Raji (cell line): ENCODE measurements around the gene SDCCAG8.

Source experiments
- POLR2A ChIP-seq: IDR thresholded peaks from 2 replicates; pipeline ENCODE4 v1.6.1; 2011; ENCODE audit warnings: low read depth, low read length, control low read depth; ENCODE audit not compliant: insufficient read depth

Gene SDCCAG8

GRCh38 chr1:243255791-243256512, at the start of gene SDCCAG8:
Gene SDCCAG8, plus strand, starts transcription at chr1:243256041. Its CDS starts 133 bp downstream, at chr1:243256174.
- TF ChIP-seq POLR2A: peak; percentile 86

- no peak for TF ChIP-seq POLR2A
Observed at GRCh38 chr1:243213045-243213787, 42.6 kb upstream of the SDCCAG8 start.

GRCh38 chr1:243216741-243217140, 39.1 kb upstream of the SDCCAG8 start:
- no peak for TF ChIP-seq POLR2A

DNA sequence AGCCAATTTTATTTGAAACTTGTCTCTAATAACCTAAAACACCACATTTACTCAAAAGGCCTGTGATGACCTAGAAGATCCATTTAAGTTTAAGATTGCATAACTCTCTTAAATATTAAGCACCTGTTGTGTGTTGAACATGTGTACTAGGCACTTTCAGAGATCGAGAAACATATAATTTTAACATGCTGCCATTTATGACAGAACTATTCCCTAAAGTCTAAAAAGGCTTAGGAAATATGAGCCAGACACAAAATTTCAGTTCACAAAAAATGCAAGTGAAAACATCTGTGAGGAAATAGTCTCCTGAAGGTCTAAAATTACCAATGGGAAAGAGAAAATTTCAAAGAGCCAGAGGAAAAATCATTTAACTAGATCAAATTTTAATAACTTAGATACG, 38.5 kb upstream of the SDCCAG8 start:
- TF ChIP-seq POLR2A: no peak

- TF ChIP-seq POLR2A: no peak
Observed at GRCh38 chr1:243218059-243218458, 37.8 kb upstream of the SDCCAG8 start.

DNA sequence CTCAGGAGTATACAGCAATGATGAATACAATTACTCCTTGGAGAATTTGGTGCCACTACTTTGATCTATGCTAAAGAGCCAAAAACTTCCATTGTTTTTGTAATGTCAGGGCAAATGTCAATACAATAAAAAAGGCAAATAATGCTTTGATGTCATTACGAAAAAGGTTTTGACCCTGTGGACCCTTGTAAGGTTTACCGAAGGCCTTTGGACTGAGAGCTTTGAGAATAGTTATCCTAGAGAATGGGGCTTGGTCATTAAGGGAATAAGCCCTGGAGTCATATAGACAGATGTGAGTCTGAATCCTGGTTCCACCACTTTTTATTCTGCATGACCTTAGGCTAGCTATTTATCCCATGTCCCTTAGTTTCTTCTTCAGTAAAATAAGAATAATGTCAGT, 28.2 kb upstream of the SDCCAG8 start:
- TF ChIP-seq POLR2A: no peak

DNA sequence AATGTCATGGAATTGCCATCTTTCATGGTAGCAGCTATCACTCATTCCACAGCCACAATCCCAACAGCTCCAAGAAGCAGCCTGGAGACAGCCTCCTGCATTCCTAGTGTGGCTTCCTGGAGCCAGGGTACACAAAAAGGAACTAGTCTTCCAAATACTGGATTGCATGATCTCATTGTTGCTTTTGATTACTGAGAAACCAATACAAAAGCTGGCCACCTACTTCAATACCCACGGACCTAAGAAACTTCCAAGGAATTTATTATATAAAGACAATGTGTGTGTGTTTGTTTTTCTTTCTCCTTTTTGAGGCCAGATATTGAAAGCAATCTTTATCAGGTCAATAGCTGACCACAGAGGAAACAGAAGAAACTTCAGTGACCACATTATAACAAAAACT, 26.3 kb upstream of the SDCCAG8 start:
- no peak for TF ChIP-seq POLR2A

DNA sequence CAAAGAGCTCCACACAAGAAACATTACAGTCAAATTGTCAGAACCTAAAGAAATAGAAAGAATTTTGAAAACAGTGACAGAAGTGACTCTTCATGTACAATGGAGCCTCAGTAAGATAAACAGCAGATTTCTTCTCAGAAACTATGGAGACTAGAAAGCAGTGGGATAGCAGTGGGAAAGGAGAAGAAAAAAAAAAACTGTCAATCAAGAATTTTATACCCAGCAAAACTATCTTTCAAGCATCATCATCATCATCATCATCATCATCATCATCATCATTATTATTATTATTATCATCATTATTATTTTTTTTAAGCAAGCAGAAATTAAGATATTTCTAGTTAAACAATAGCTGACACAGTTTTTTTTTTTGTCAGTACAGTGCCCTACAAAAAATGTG, 24.9 kb upstream of the SDCCAG8 start:
- no peak for TF ChIP-seq POLR2A

DNA sequence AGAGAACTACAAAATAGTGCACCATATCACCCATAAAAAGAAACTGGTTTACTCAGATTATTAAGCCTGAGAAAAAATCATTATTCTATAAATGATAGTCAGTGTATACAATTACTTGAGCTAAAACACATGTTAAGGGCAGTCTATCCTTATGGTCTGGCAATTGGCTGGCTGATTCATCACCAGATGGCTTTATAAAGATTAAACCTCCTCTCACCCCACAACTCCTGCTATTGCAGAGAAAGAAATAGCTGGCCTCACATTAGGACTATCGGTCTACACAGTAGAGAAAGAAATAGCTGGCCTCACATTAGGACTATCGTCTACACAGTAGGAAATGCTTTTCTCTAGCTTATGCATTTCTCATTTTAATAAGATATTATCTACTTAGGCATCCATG, 21.9 kb upstream of the SDCCAG8 start:
- no peak for TF ChIP-seq POLR2A

DNA sequence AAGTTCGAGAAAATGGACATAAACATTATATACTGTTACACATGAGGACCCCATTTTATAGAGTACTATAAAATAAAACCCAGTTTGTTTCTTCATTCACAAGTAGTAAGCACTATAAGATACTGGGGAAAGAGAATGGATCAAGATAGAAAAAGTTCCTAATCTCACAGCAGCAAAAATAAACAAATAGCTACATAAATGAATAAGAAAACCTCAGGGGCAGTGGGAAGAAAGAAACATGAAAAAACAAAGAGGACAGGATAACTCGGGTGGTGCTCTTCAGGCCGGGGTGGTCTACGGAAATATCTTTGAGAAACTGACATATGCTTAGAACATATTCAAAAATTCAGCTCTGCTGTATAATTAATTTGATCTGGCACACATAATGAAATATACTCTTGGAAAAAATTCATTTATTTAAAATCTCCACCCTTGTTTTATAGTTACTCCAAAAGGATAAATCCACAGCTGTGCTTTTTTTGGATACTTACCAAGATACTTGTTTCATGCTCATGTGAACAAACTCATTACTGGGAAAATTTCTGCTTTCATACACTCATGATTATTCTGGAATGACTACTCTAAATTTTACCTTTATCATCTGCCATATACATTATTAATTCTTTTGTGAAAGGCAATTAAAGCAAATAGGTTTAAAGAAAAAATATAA, 20.7 kb upstream of the SDCCAG8 start:
- no peak for TF ChIP-seq POLR2A

DNA sequence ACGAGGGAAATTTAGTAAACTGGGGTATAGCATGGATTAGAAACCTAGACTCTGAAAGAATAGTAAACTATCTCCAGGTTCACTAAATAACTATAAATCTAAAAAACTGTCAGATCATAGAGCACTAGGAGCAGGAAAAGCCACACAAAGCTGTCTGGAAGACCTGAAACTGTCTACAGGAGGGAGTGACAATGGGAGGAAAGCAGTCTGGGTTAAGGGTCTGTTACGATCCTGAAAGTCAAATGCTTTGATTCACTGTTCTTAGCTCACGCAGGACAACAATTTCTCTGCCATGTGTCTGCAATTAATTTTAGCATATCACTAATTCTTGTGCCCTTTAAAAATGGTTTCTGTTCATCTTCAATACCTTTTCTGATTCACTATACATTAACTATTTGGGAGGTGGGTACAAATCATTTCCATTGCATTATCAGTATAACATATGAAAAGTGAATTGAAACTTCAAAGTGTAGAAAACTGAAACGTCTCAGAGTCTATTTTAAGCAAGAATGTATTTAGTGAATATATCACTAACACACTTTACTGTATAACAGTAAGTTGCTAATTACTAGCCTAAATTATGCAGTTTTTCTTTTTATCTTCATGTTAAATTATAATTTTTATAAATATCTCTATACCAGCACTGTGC, 19.1 kb upstream of the SDCCAG8 start:
- TF ChIP-seq POLR2A: no peak

DNA sequence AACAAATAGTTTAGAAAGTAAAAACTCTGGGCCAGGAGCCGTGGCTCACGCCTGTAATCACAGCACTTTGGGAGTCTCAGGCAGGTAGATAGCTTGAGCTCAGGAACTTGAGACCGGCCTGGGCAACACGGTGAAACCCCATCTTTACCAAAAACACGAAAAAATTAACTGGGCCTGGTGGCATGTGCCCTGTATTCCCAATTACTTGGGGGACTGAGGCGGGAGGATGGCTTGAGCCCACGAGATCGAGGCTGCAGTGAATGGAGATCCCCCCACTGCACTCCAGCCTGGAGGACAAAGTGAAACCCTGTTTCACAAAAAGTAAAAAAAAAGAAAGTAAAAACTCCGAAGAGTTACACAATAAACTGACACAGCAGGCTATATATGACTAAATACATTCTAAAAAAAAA, 11.4 kb upstream of the SDCCAG8 start:
- TF ChIP-seq POLR2A: no peak

DNA sequence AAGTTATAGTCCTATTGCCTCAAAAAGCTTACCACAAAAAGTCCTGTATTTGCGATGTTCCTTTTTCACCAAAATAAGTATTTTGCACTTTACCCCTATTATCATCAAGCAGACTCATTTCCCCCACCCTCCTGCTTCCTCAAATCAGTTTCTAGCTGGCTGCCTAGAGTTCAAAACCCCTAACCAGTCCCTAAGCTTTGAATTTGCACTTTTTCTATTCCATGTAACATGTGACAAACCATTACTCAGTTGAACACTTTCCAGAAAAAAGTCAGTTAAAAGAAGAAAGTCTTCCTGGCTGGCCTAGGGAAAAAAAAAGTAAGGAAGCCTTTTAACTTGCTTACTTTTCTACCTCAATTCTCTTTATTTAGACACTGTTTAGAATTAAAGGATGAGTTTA, 8.9 kb upstream of the SDCCAG8 start:
- no peak for TF ChIP-seq POLR2A

DNA sequence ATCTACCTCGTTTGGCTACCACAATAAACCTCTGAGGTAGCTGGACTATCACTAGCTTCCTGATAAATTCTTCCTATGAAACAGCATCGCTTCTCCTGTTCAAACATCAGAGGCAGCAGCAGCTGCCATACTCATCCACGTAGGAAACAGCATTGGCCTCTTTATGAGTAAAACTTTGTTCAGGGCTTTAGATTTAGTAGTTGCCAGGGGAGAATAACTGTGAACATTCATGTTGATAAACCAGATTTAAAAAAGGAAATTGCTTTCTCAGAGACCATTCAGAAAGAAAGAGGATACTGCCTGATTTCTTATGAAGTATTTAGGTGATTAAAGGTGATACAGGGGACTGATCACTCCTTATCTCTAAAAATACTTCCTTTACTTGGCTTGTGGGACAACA, 7.9 kb upstream of the SDCCAG8 start:
- no peak for TF ChIP-seq POLR2A

DNA sequence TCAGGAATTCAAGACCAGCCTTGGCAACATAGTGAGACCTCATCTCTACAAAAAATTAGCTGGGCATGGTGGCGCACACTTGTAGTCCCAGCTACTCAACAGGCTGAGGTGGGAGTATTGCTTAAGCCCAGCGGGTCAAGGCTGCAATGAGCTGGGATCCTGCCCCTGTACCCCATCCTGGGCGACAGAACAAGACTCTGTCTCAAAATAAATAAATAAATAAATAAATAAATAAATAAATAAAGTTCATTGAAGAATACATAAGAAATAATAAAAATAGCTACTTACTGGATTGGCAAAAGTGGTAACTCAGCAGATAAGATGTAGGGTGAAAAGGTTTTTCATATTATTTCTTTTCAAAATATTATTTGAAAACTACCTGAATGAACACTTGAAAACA, 6.6 kb upstream of the SDCCAG8 start:
- no peak for TF ChIP-seq POLR2A
